ENCODE measurements around the gene BCAR1. TPM values are rescaled to one million over a fixed set of nuclear protein-coding genes. Genes with fewer than 3 reads are reported as not detected.
A peak's percentile ranks its signal among the peaks of the same experiment; 100 is the strongest.
"Not testable (repeated sequence)": the region's sequence is repeated elsewhere in the genome, so short reads cannot be mapped to it uniquely, and the experiment has no call there.

BCAR1 gene
- total RNA-seq, 1 experiment from 2014 or later, result 68.4 TPM

DNA sequence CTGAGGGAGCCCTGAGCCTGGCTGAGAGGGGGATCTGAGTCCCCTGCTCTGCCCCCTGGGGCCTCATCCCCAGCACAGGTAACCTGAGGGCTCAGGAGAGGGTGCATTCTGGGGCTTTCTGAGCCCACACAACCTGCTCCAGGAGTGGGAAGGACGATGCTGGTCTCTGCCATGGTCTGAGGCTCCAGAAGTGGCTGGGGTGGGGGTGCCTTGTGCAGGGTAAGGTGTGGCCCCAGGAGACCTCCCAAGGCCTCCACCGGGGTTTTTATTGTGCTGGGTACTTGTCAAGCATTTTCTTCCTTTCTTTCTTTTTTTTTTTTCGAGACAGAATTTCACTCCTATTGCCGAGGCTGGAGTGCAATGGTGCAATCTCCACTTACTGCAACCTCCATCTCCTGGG lies 32.3 kb downstream of the BCAR1 start:
- Histone ChIP-seq H3K4me3 (ENCODE audit: insufficient read depth, low read depth, low read length) (no peak overlapping the region), H3K27me3 (ENCODE audit: control insufficient read depth, insufficient read depth, low read length) (no peaks in the 10 kb centered on the region), H3K36me3 (replicated peaks; ENCODE audit: control insufficient read depth, insufficient read depth, low read length) (no peaks in the 10 kb centered on the region)
- DNase-seq, result no peak

GRCh38 chr16:75218256-75219076 lies 33.0 kb downstream of the BCAR1 start, which contains the start of gene CTRB1:
Gene CTRB1 (plus strand): TSS chr16:75218988. CDS start chr16:75219008, 20 bp downstream.
- peak; percentile 46 for DNase-seq
- Histone ChIP-seq H3K36me3 (replicated peaks; ENCODE audit: control insufficient read depth, insufficient read depth, low read length) (no peaks in the 10 kb centered on the region), H3K4me3 (ENCODE audit: insufficient read depth, low read depth, low read length) (no peak within 1 kb of the TSS), H3K27me3 (ENCODE audit: control insufficient read depth, insufficient read depth, low read length) (no peaks in the 10 kb centered on the region)

DNA sequence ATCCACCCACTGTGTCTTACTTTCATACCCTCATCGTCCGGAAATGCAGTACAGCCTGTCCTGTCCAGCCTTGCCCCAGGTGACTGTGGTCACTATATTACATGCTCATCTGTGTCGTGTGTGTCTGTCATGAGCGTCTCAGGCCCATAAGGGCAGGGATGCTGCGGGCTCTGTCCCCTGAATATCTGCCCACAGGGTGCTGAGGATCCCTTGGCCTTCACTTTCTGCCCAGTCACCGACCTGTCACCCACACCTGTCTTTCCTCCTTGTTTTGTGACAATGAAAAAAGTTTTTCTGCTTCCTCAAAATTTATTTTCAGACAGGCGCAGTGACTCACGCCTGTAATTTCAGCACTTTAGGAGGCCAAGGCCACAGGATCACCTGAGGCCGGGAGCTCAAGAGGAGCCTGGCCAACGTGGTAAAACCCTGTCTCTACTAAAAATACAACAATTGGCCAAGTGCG lies 34.0 kb downstream of the BCAR1 start:
- no peaks in the 10 kb centered on the region for H3K27me3 ChIP-seq (ENCODE audit: control insufficient read depth, insufficient read depth, low read length)

GRCh38 chr16:75216576-75216975 lies 34.8 kb downstream of the BCAR1 start:
- no peak overlapping the region for H3K4me3 ChIP-seq (ENCODE audit: insufficient read depth, low read depth, low read length)
- H3K36me3 ChIP-seq (replicated peaks; ENCODE audit: control insufficient read depth, insufficient read depth, low read length), result no peaks in the 10 kb centered on the region
- no peak for DNase-seq
- H3K27me3 ChIP-seq (ENCODE audit: control insufficient read depth, insufficient read depth, low read length), result no peaks in the 10 kb centered on the region

More for the DNA sequence above, 34.0 kb downstream of the BCAR1 start:
- Histone ChIP-seq H3K36me3 (replicated peaks; ENCODE audit: control insufficient read depth, insufficient read depth, low read length) (no peaks in the 10 kb centered on the region), H3K4me3 (ENCODE audit: insufficient read depth, low read depth, low read length) (no peak overlapping the region)
- no peak for DNase-seq

DNA sequence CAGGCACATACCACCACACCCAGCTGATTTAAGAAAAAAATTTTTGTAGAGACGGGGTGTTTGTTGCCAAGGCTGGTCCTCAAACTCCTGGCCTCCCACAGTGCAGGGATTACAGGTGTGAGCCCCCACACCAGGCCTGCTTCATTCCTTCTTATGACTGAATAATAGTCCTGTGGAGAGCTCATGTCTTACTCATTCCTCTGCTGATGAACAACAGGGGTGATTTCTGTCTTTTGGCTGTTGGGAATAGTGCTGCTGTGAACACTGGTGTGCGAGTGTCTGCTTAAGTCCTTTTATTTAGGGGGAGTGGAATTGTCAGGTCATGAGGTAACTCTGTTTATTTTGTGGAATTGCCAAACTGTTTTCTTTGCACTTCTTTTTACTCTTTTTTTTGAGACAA lies 35.3 kb downstream of the BCAR1 start:
- Histone ChIP-seq H3K4me3 (ENCODE audit: insufficient read depth, low read depth, low read length) (no peak overlapping the region), H3K36me3 (replicated peaks; ENCODE audit: control insufficient read depth, insufficient read depth, low read length) (no peaks in the 10 kb centered on the region), H3K27me3 (ENCODE audit: control insufficient read depth, insufficient read depth, low read length) (no peaks in the 10 kb centered on the region)
- DNase-seq, result no peak

- DNase-seq; H3K27me3 ChIP-seq (ENCODE audit: control insufficient read depth, insufficient read depth, low read length); H3K36me3 ChIP-seq (replicated peaks; ENCODE audit: control insufficient read depth, insufficient read depth, low read length); H3K4me3 ChIP-seq (ENCODE audit: insufficient read depth, low read depth, low read length): not testable (repeated sequence)
Observed at GRCh38 chr16:75211286-75211685, 40.1 kb downstream of the BCAR1 start.

DNA sequence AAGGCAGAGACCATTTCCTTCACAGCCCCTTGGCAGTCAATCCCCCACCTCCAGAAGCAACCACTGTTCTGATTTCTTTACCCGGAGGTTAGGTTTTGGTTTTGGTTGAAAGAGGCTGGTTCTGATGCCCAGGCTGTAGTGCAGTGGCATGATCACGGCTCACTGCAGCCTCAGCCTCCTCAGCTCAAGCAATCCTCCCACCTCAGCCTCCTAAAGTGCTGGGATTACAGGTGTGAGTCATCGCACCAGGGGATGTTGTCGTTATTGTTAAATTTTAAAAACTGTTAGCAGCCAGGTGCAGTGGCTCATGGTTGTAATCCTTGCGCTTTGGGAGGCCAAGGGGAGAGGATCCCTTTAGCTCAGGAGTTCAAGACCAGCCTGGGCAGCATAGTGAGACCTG lies 41.5 kb downstream of the BCAR1 start:
- H3K27me3 ChIP-seq (ENCODE audit: control insufficient read depth, insufficient read depth, low read length), result no peaks in the 10 kb centered on the region
- H3K36me3 ChIP-seq (replicated peaks; ENCODE audit: control insufficient read depth, insufficient read depth, low read length), result no peaks in the 10 kb centered on the region
- no peak overlapping the region for H3K4me3 ChIP-seq (ENCODE audit: insufficient read depth, low read depth, low read length)
- DNase-seq, result no peak

- not testable (repeated sequence) for H3K27me3 ChIP-seq (ENCODE audit: control insufficient read depth, insufficient read depth, low read length); DNase-seq; H3K36me3 ChIP-seq (replicated peaks; ENCODE audit: control insufficient read depth, insufficient read depth, low read length); H3K4me3 ChIP-seq (ENCODE audit: insufficient read depth, low read depth, low read length)
Observed at GRCh38 chr16:75209514-75209913, 41.9 kb downstream of the BCAR1 start.

DNA sequence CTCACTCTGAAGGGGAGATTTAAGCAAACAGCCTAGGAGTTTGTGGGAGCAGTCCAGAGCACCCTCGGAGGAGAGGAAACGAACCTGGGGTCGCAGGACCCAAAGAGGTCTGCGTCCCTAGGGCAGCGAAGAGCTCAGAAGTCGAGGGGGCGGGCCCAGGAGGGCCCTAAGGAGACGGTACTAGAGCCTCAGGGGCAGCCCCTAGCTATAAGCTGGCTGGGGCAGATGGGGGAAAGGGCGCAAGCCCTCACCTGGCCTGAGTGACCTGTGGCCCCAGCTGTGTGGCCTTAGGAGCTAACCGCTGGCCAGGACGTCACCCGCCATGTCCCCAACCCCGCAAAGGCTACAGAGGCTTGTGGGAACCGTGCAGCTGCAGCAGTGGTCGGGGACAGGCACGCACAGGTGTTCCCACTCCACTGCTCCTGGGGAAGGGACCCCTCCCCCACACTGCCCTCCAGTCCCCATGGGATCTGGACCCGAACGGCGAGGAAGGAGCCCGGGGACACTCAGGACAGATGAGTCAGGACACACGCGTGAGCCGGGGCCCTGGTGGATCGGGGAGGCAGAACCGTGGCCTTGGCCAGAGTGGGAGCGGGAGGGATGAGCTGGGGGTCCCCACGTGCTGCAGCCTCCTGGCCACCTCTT lies 42.4 kb downstream of the BCAR1 start:
- Histone ChIP-seq H3K36me3 (replicated peaks; ENCODE audit: control insufficient read depth, insufficient read depth, low read length) (no peaks in the 10 kb centered on the region), H3K4me3 (ENCODE audit: insufficient read depth, low read depth, low read length) (no peak overlapping the region), H3K27me3 (ENCODE audit: control insufficient read depth, insufficient read depth, low read length) (no peaks in the 10 kb centered on the region)
- DNase-seq, result peak; percentile 71

- DNase-seq, result peak; percentile 52
Observed at GRCh38 chr16:75208242-75208825, 43.1 kb downstream of the BCAR1 start.

DNA sequence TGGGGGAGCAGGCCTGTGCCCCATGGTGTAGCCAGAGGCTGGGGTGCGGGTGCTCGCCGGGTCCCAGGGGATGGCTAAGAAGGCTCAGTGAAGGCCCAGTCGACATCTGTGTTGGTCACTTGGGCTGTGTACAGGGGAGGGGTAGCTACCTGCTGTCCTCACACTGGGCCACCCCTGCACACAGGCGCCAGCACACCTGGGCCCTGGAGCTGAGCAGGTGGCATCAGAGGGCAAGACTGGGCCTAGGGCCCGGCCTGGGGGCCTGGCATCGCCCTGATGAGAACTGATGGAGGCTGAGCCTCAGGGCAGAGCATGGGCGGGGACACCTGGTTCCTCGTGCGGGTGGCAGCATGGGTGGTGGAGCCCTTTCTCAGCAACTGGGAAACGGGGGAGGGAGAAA lies 43.6 kb downstream of the BCAR1 start:
- no peaks in the 10 kb centered on the region for H3K36me3 ChIP-seq (replicated peaks; ENCODE audit: control insufficient read depth, insufficient read depth, low read length)
- H3K4me3 ChIP-seq (ENCODE audit: insufficient read depth, low read depth, low read length), result no peak overlapping the region
- DNase-seq, result peak; percentile 48
- no peaks in the 10 kb centered on the region for H3K27me3 ChIP-seq (ENCODE audit: control insufficient read depth, insufficient read depth, low read length)

More at GRCh38 chr16:75208242-75208825, 43.1 kb downstream of the BCAR1 start:
- H3K4me3 ChIP-seq (ENCODE audit: insufficient read depth, low read depth, low read length), result no peak overlapping the region
- no peaks in the 10 kb centered on the region for H3K27me3 ChIP-seq (ENCODE audit: control insufficient read depth, insufficient read depth, low read length)
- H3K36me3 ChIP-seq (replicated peaks; ENCODE audit: control insufficient read depth, insufficient read depth, low read length), result no peaks in the 10 kb centered on the region

DNA sequence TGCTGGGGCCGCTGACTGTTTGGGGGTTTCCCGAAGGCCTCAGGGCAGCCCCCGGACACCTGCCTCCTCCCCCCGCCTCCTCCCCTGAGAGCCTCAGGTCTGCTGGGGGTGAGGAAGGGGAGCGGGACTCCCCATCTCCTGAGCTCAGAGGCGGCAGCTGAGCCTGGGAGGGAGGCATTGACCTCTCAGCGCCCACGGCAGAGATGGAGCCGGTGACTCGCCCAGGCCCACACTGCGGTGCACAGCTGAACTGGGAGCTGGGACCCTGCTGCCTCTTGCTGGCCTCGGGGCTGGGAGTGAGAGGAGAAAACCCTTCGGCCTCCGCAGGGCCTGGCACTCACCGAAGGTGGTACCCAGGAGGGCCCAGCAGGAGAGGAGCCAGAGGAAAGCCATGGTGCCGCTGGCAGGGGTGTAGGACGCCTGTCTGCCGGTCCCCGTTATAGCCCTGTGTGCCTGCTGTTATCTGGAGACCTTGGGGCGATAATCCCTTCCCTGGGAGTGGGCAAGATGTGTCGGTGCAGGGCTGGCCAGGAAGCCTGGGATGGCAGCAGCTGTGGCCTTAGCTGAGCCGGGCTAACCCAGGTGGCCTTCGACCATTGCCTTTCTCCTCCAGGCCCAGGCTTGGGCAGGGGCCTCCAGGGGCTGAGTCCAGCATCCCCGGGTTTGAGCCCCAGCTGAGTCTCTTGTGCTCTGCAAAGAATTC lies 44.5 kb downstream of the BCAR1 start, which contains the start of gene CTRB2:
Gene CTRB2, minus strand, starts transcription at position 413 of the 703 bp plus-strand sequence. Its CDS starts 20 bp downstream, at position 393.
- DNase-seq, result peak; percentile 67
- H3K36me3 ChIP-seq (replicated peaks; ENCODE audit: control insufficient read depth, insufficient read depth, low read length), result no peaks in the 10 kb centered on the region

DNA sequence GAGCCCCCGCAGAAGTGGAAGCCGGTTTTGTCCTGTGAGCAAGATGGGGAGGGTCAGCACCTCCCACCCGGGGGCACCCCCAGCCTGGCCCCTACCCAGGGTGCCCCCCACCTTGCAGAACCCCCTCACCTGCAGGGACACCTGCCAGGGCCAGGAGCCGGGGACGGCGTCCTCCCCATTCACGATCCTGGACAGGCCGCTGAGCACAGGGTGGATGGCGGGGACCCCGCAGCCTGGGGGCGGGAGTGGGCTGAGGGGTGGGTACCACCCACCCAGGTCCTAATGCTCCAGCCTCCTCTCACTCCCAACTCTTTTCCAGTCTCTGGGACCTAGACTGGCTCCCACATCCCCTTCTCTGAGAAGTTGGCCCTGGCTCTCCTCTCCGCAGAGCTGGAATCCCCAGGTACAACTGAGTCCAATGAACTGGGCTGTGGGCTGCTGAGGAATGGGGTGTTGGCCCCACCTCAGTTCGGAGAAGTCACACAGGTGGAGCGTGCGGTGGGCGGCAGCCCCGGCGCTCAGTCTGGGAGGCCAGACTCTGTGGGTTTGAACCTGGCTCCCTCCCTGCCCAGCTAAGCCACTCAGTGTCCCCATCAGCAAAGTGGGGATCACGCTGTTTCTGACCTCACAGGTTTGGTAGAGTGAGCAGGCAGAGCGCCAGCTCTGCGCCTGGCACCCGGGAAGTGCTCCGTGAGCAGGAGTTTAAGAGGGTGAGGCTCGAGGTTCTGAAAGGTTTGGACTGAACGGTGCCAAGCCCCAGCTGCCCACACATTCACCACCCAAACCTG lies 45.3 kb downstream of the BCAR1 start:
- not testable (repeated sequence) for H3K27me3 ChIP-seq (ENCODE audit: control insufficient read depth, insufficient read depth, low read length); H3K36me3 ChIP-seq (replicated peaks; ENCODE audit: control insufficient read depth, insufficient read depth, low read length); H3K4me3 ChIP-seq (ENCODE audit: insufficient read depth, low read depth, low read length)
- DNase-seq, result peak; percentile 65

More for the DNA sequence above, 44.5 kb downstream of the BCAR1 start, which contains the start of gene CTRB2:
- Histone ChIP-seq H3K4me3 (ENCODE audit: insufficient read depth, low read depth, low read length) (no peak within 1 kb of the TSS), H3K27me3 (ENCODE audit: control insufficient read depth, insufficient read depth, low read length) (no peaks in the 10 kb centered on the region)
